Measurements from ENCODE around the gene RNH1. TPM values are rescaled to one million over a fixed set of nuclear protein-coding genes. Genes with fewer than 3 reads are reported as not detected.

RNH1 gene
- polyA plus RNA-seq, 3 donors, result 381 to 445 (median 443) TPM

DNA sequence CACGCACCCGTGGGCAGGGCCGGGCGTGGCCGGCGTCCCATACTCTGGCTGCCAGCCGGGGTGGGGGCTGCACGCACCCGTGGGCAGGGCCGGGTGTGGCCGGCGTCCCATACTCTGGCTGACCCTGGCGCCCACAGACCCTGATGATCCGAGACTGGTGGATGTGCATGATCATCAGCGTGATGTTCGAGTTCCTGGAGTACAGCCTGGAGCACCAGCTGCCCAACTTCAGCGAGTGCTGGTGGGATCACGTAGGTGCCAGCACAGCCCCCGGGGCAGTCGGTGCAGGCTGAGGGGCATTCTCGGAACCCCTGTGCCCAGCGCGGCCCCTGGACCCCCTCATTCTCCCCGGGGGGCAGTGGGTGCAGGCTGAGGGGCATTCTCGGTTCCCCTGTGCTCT lies 19.0 kb downstream of the RNH1 start:
- TF ChIP-seq, protein P1, sequence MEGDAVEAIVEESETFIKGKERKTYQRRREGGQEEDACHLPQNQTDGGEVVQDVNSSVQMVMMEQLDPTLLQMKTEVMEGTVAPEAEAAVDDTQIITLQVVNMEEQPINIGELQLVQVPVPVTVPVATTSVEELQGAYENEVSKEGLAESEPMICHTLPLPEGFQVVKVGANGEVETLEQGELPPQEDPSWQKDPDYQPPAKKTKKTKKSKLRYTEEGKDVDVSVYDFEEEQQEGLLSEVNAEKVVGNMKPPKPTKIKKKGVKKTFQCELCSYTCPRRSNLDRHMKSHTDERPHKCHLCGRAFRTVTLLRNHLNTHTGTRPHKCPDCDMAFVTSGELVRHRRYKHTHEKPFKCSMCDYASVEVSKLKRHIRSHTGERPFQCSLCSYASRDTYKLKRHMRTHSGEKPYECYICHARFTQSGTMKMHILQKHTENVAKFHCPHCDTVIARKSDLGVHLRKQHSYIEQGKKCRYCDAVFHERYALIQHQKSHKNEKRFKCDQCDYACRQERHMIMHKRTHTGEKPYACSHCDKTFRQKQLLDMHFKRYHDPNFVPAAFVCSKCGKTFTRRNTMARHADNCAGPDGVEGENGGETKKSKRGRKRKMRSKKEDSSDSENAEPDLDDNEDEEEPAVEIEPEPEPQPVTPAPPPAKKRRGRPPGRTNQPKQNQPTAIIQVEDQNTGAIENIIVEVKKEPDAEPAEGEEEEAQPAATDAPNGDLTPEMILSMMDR (IDR thresholded peaks at IDR 0.05), result no peak
- Histone ChIP-seq H4K20me1 (ENCODE audit: insufficient read depth, low read length) (peaks cover 8% of the 10 kb centered on the region), H3K4me3 (replicated peaks in 1 of 3; ENCODE audit: low read depth in 2 of 3, low read length in 3 of 3) (no peak overlapping the region), H3K79me2 (ENCODE audit: insufficient read depth, low read length) (no peaks in the 10 kb centered on the region), H3K4me2 (replicated peaks; ENCODE audit: extremely low read depth, low read length, poor library complexity, severe bottlenecking) (no peak overlapping the region), H3K36me3 (replicated peaks in 1 of 2; ENCODE audit: control insufficient read depth in 1 of 2, insufficient read depth in 2 of 2, low read length in 2 of 2) (peaks cover 11 to 12% of the 10 kb centered on the region in 2 donors), H3K27me3 (ENCODE audit: control insufficient read depth in 2 of 2, insufficient read depth in 2 of 2, low read length in 2 of 2) (no peaks in the 10 kb centered on the region), H3K9me3 (replicated peaks in 1 of 2; ENCODE audit: control insufficient read depth in 1 of 2, insufficient read depth in 1 of 2, low read length in 2 of 2) (peaks cover 0 to 19% of the 10 kb centered on the region in 2 donors), H3K9ac (ENCODE audit: insufficient read depth, low read length, poor library complexity, severe bottlenecking) (no peak overlapping the region), H3K4me1 (ENCODE audit: control insufficient read depth in 1 of 2, insufficient read depth in 2 of 2, low read length in 2 of 2) (no peaks in the 10 kb centered on the region), H3K27ac (ENCODE audit: low read depth in 1 of 2, low read length in 2 of 2) (no peak overlapping the region), H2AFZ (ENCODE audit: insufficient read depth, low read depth, low read length, poor library complexity, severe bottlenecking) (no peak overlapping the region)
- H3K4me3 Mint-ChIP-seq, result no peak overlapping the region
- H3K27me3 Mint-ChIP-seq (ENCODE audit: low read depth in 3 of 3), result peaks cover 0 to 2% (median 0%) of the 10 kb centered on the region in 3 donors
- H3K27ac Mint-ChIP-seq, result no peak overlapping the region
- 95% methylated on average over 25 of the region's 25 CpGs for WGBS (ENCODE audit: insufficient coverage)
- intact Hi-C loops (cut with micrococcal nuclease), result no loop called here
- H3K36me3 Mint-ChIP-seq, result peaks cover 13 to 25% of the 10 kb centered on the region in 2 donors
- H3K4me1 Mint-ChIP-seq, result no peaks in the 10 kb centered on the region
- no peak for DNase-seq
- H3K9me3 Mint-ChIP-seq, result peaks cover 0 to 7% (median 2%) of the 10 kb centered on the region in 7 donors

DNA sequence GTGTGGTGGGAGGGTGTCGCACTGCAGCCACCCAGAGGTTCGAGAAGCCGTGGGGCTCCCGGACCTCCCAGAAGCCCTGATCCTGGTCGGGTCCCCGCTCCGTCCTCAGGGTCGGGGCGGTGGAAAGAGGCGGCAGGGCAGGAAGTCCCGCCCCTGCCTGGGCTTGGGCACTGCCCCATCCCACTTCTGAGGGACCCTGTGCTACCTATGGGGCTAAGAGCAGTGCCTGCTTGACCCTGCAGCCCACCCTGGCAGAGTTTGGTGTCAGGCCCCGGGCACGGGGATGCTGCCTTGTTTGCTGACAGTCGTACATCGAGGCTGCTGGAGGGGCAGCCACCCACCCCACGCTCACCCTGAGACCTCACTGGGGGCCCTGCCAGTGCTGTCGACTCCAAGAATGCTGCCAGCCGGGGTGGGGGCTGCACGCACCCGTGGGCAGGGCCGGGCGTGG lies 19.4 kb downstream of the RNH1 start:
- no peak for DNase-seq
- Histone ChIP-seq H3K9ac (ENCODE audit: insufficient read depth, low read length, poor library complexity, severe bottlenecking) (no peak overlapping the region), H2AFZ (ENCODE audit: insufficient read depth, low read depth, low read length, poor library complexity, severe bottlenecking) (no peak overlapping the region), H4K20me1 (ENCODE audit: insufficient read depth, low read length) (peaks cover 3% of the 10 kb centered on the region), H3K4me3 (replicated peaks in 1 of 3; ENCODE audit: low read depth in 2 of 3, low read length in 3 of 3) (no peak overlapping the region), H3K79me2 (ENCODE audit: insufficient read depth, low read length) (no peaks in the 10 kb centered on the region), H3K9me3 (replicated peaks in 1 of 2; ENCODE audit: control insufficient read depth in 1 of 2, insufficient read depth in 1 of 2, low read length in 2 of 2) (peaks cover 0 to 19% of the 10 kb centered on the region in 2 donors), H3K27ac (ENCODE audit: low read depth in 1 of 2, low read length in 2 of 2) (no peak overlapping the region), H3K27me3 (ENCODE audit: control insufficient read depth in 2 of 2, insufficient read depth in 2 of 2, low read length in 2 of 2) (no peaks in the 10 kb centered on the region), H3K4me1 (ENCODE audit: control insufficient read depth in 1 of 2, insufficient read depth in 2 of 2, low read length in 2 of 2) (no peaks in the 10 kb centered on the region), H3K4me2 (replicated peaks; ENCODE audit: extremely low read depth, low read length, poor library complexity, severe bottlenecking) (no peak overlapping the region), H3K36me3 (replicated peaks in 1 of 2; ENCODE audit: control insufficient read depth in 1 of 2, insufficient read depth in 2 of 2, low read length in 2 of 2) (peaks cover 6 to 10% of the 10 kb centered on the region in 2 donors)
- peaks cover 10 to 21% of the 10 kb centered on the region in 2 donors for H3K36me3 Mint-ChIP-seq
- no peak overlapping the region for H3K4me3 Mint-ChIP-seq
- intact Hi-C loops (cut with micrococcal nuclease), result no loop called here
- H3K9me3 Mint-ChIP-seq, result peaks cover 0 to 7% (median 2%) of the 10 kb centered on the region in 7 donors
- TF ChIP-seq, protein P1 (IDR thresholded peaks at IDR 0.05), result no peak
- no peaks in the 10 kb centered on the region for H3K4me1 Mint-ChIP-seq
- WGBS (ENCODE audit: insufficient coverage), result 96% methylated on average over 22 of the region's 22 CpGs
- no peak overlapping the region for H3K27ac Mint-ChIP-seq
- H3K27me3 Mint-ChIP-seq (ENCODE audit: low read depth in 3 of 3), result peaks cover 0 to 2% (median 0%) of the 10 kb centered on the region in 3 donors

All from CD14-positive monocyte (primary cell).